ENCODE measurements around the gene IGSF21.

Gene IGSF21

GRCh38 chr1:18178111-18178510 is 70.5 kb downstream of the IGSF21 start:
- DNase-seq (ENCODE audit: low read depth in 2 of 2) = no peak

DNA sequence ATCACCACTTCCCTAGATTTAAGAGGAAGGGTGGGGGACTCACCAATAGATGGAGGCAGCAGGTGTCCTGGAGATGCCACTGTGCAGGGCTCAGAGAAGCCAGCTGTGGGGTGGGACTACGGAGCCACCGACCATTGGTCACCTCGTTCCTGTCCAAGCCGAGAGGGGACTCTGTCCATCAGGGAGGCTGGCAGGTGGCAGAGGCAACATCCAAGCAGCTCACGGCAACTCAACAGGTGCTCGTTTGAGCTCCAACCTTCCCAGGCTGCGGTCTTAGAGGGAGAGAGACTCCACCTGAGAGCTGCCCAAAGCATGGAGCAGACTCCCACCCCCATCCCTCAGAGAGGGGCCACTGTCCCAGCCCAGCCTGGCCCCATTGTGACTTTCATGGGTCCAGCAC is 71.4 kb downstream of the IGSF21 start:
- no peak for DNase-seq (ENCODE audit: low read depth in 2 of 2)

GRCh38 chr1:18182398-18183160 is 75.0 kb downstream of the IGSF21 start:
- no peak for DNase-seq (ENCODE audit: low read depth in 2 of 2)

GRCh38 chr1:18183533-18183932 is 75.9 kb downstream of the IGSF21 start:
- no peak for DNase-seq (ENCODE audit: low read depth in 2 of 2)

- DNase-seq (ENCODE audit: low read depth in 2 of 2) = no peak
Observed at GRCh38 chr1:18187054-18187453, 79.5 kb downstream of the IGSF21 start.

DNA sequence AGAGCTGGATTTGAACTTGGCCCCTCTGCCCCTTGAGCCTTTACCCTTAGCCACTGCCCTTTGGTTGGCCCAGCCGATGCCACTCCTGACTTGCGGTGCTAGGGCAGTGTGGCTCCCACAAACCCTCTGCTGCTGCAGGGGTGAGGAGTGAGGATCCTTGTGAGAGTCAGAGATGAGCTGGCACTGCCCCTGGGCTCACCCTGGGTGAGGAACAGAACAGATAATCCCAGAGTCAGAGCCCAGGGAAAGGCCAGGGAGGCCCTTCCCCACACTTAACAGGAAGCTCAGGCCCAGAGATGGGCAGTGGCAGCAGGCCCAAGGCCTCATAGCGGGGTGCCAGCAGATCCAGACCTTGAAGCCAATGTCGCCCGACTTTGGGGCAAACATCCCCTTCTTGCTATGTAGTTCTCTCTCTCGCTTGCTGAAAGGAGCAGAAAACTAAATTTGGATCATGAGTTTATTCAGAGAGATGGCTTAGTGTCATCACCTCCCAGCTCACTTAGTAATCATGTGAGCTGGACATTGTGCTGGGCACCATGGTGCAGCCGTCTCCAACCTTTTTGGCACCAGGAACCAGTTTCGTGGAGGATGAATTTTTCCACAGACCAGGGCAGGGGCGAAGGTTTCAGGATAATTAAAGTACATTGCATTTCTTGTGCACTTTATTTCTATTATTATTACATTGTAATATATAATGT is 81.4 kb downstream of the IGSF21 start:
- no peak for DNase-seq (ENCODE audit: low read depth in 2 of 2)

- DNase-seq (ENCODE audit: low read depth in 2 of 2) = no peak
Observed at GRCh38 chr1:18190598-18190997, 83.0 kb downstream of the IGSF21 start.

DNA sequence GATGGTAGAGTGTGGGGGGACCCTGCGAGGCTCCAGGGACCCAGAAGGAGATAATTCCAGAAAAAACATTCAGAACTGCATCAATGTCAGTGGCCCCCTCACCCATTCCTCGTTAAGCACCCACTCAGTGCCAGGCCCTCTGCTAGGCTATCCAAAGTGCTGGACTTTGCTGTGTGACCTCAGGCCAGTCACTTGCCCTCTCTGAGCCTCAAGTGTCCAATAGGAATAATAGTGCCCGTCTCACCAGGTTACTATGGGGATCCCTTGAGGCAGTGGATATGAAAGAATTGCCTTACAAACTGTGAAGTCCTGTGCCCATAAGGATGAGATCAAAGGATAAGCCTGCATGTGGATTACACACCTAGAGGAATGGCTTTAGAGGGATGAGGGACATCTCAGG is 83.4 kb downstream of the IGSF21 start:
- DNase-seq (ENCODE audit: low read depth in 2 of 2) = no peak

- DNase-seq (ENCODE audit: low read depth in 2 of 2) = no peak
Observed at GRCh38 chr1:18191481-18192155, 84.0 kb downstream of the IGSF21 start.

DNA sequence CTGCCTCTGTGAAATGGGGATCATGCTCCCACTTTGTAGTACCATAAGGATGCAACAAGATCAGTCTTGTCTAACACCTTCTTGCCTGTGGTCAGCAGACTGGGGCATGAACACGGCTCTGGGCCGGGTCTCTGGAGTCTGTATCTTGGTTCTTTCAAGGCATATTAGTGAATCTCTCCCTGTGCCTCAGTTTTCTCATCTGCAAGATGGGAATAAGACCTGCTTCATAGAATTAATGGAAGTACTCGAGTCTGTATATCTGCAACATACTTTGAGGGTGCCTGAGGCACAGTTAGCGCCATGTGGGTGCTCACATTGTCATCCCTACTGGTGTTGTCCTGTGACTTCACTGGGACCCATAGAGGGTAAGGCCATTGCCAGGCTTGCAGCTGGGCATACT is 84.6 kb downstream of the IGSF21 start:
- DNase-seq (ENCODE audit: low read depth in 2 of 2) = no peak

DNA sequence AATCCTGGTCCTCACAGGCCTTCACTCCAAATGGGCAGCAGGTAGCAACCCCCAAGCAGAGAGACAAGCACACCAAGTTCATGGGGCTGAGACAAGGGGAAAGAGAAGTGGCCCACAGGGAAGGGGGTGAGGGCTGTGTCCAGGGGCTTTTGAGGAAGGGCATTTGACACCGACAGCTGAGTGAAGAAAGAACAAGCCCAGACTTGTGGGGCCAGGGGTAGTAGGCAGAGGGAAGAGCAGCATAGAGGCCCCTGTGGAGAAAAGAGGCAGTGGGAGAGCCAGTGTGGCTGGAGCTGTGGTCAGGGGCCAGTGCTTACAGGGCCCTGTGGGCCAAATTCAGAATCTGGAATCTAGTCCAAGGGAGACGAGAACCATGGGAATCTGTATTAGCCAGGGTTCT is 85.4 kb downstream of the IGSF21 start:
- no peak for DNase-seq (ENCODE audit: low read depth in 2 of 2)

GRCh38 chr1:18197299-18197698 is 89.7 kb downstream of the IGSF21 start:
- DNase-seq (ENCODE audit: low read depth in 2 of 2) = no peak

GRCh38 chr1:18198260-18198659 is 90.7 kb downstream of the IGSF21 start:
- no peak for DNase-seq (ENCODE audit: low read depth in 2 of 2)

- DNase-seq (ENCODE audit: low read depth in 2 of 2) = no peak
Observed at GRCh38 chr1:18199462-18199861, 91.9 kb downstream of the IGSF21 start.

GRCh38 chr1:18200136-18200717 is 92.6 kb downstream of the IGSF21 start:
- no peak for DNase-seq (ENCODE audit: low read depth in 2 of 2)

- no peak for DNase-seq (ENCODE audit: low read depth in 2 of 2)
Observed at GRCh38 chr1:18200918-18201317, 93.3 kb downstream of the IGSF21 start.

GRCh38 chr1:18201997-18202719 is 94.6 kb downstream of the IGSF21 start:
- DNase-seq (ENCODE audit: low read depth in 2 of 2) = no peak

DNA sequence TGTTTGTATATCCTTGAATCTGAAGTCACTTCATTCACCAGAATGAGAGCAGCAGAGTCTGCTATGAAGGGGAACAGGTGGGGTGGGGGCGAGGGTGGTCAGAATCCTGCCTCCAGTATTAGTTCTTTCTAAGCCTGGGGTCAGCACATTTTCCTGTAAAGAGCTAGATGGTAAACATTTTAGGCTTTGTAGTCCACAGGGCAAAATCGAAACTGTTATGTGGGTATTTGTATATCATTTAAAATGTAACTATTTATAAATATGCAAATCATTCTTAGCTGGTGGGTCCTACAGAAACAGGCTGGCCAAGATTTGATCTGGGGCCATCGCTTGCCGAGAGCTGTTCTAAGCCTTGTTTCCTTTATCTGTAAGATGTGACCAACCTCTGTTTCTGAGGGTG is 96.0 kb downstream of the IGSF21 start:
- DNase-seq (ENCODE audit: low read depth in 2 of 2) = no peak

DNA sequence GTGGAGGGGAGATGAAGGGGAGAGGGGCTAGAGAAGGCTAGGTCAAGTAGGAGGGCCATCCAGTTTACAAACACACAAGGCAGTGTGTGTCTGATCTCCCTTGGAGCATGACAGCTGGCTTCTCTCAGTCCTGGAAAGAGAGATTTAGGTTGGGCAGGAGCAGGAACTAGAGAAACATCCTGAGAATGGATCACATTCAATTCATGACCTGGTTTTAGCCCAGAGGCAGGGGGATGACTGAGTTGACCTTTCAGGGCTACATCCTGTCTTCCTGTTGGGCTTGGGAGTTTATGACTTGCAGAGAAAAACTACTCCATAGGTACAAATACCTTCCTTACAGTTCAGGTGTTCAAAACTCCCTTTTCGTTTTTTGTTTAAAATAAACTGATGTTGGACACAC is 97.0 kb downstream of the IGSF21 start:
- DNase-seq (ENCODE audit: low read depth in 2 of 2) = no peak

DNA sequence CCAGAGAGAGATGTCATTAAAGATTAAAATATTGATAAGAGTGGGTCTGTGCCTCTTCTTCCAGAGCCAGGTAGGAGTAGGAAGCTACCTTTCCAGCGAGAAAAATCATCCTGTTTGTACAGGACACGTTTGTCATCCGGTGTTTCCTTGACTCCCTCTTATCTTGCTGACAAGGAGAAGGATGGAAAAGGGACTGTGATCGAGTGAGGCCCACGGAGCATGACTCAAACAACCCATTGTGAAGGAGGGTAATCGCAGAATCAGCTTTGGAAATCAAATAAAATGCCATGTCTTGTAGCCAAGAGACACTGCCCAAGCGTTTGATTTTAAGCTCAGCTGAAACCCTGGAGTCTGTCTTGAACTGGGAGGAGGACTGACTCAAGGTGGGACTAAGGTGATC is 97.7 kb downstream of the IGSF21 start:
- no peak for DNase-seq (ENCODE audit: low read depth in 2 of 2)

- no peak for DNase-seq (ENCODE audit: low read depth in 2 of 2)
Observed at GRCh38 chr1:18211764-18212163, 104.2 kb downstream of the IGSF21 start.

All from stimulated activated CD4-positive, alpha-beta T cell treated with anti-CD3 and anti-CD28 coated beads, Interleukin-15, amount 100 ng/mL, for 48 hours (primary cell).